Panc1 (cell line): ENCODE results near the gene CLDN4. TPM values are rescaled to one million over a fixed set of nuclear protein-coding genes. Genes with fewer than 3 reads are reported as not detected.
A peak's percentile ranks its signal among the peaks of the same experiment; 100 is the strongest.

Experiments
- ATAC-seq: fragments of 200-7000 bp; cut with Tn5 transposase; 2 replicates; pipeline ENCODE4 v1.9.1; 2020; ENCODE audit warnings: mild to moderate bottlenecking, moderate library complexity
- BruUV-seq: library from RNA; stranded (reverse); fragments of 400-500 nt; replicated peaks from 2 replicates; lab custom pipeline; 2021; lab: Mats Ljungman, UMichigan
- CTCF ChIA-PET: fragments of 300-600 bp; sonication (Branson Sonifier 250); formaldehyde crosslinking; loops from one replicate; lab custom pipeline; 2022; ENCODE audit warnings: antibody characterized with exemption; lab: Charles Lee
- POLR2A ChIA-PET: fragments of 300-600 bp; sonication (Branson Sonifier 250); formaldehyde crosslinking; loops from one replicate; lab custom pipeline; 2022; ENCODE audit warnings: antibody characterized with exemption; lab: Charles Lee
- DNase-seq: peaks from one replicate; pipeline ENCODE4 v3.0.0-alpha.2; 2010; ENCODE audit warnings: low read depth, low spot score
- H3K27ac ChIP-seq: 2 replicates; pipeline ENCODE4 v1.5.1; 2011; ENCODE audit warnings: mild to moderate bottlenecking, low read length, inconsistent platforms
- H3K27me3 ChIP-seq: fragments of 200-500 bp; sonication (Bioruptor generic); 2 replicates; pipeline ENCODE4 v1.6.0; 2014; ENCODE audit warnings: low read length, inconsistent platforms; ENCODE audit not compliant: control insufficient read depth, insufficient read depth
- H3K36me3 ChIP-seq: fragments of 200-500 bp; sonication (Bioruptor generic); 2 replicates; pipeline ENCODE4 v1.5.1; 2014; ENCODE audit warnings: inconsistent platforms, mild to moderate bottlenecking, low read length, moderate library complexity; ENCODE audit not compliant: control insufficient read depth, insufficient read depth
- H3K4me1 ChIP-seq: 2 replicates; pipeline ENCODE4 v1.5.1; 2011; ENCODE audit warnings: inconsistent platforms, mild to moderate bottlenecking, low read length, moderate library complexity; ENCODE audit not compliant: control insufficient read depth, insufficient read depth
- H3K4me3 ChIP-seq, 2 experiments: 2 replicates each; pipeline ENCODE4 v1.5.1; 2011 to 2012; ENCODE audit warnings: low read depth in 2 of 2, low read length in 2 of 2, mild to moderate bottlenecking in 2 of 2, inconsistent platforms in 1 of 2, moderate library complexity in 1 of 2
- H3K9me3 ChIP-seq: fragments of 200-500 bp; sonication (Bioruptor generic); 2 replicates; pipeline ENCODE4 v1.5.1; 2014; ENCODE audit warnings: low read depth, mild to moderate bottlenecking, inconsistent platforms, low read length, moderate library complexity; ENCODE audit not compliant: control insufficient read depth, insufficient read depth
- POLR2AphosphoS5 ChIP-seq: IDR thresholded peaks from 2 replicates; pipeline ENCODE4 v1.6.1; 2012; ENCODE audit warnings: mild to moderate bottlenecking, low read depth, low read length, moderate library complexity
- SIN3A ChIP-seq: IDR thresholded peaks from 2 replicates; pipeline ENCODE4 v1.6.1; 2012; ENCODE audit warnings: low read depth, mild to moderate bottlenecking, low read length, moderate library complexity, borderline replicate concordance; ENCODE audit not compliant: insufficient read depth
- TCF7L2 ChIP-seq: IDR thresholded peaks from 2 replicates; pipeline ENCODE4 v1.6.1; 2011; ENCODE audit warnings: mild to moderate bottlenecking, low read depth, low read length, inconsistent platforms
- in situ Hi-C: cut with HindIII; loops from 2 replicates; pipeline ENCODE4 v1.10.0; 2016; ENCODE audit warnings: low sequenced_read_pairs, low pct_unique_long_range_greater_than_20kb
- intact Hi-C: fragments of 100-400 bp; cut with micrococcal nuclease; formaldehyde crosslinking; loops from one replicate; pipeline ENCODE4 v1.10.0; 2022; ENCODE audit not compliant: unreplicated experiment
- total RNA-seq: library from RNA; stranded (reverse); gene quantifications from one replicate; pipeline ENCODE4 v1.2.1, GENCODE V29; 2021; ENCODE audit not compliant: unreplicated experiment
- TF ChIP-seq, protein P1 (sequence below), 2 experiments: IDR thresholded peaks; 2 replicates each; pipeline ENCODE4 v1.6.1; 2011 to 2012; ENCODE audit warnings: low read depth in 2 of 2, control low read depth in 1 of 2, low read length in 1 of 2, mild to moderate bottlenecking in 1 of 2, moderate library complexity in 1 of 2; ENCODE audit not compliant: insufficient read depth in 1 of 2
- TF ChIP-seq, protein P2 (sequence below): fragments of 450-650 bp; IDR thresholded peaks from 2 replicates; pipeline ENCODE4 v1.5.1; 2017; ENCODE audit warnings: mild to moderate bottlenecking

Gene CLDN4
- total RNA-seq, 1 experiment from 2014 or later = 295 TPM

DNA sequence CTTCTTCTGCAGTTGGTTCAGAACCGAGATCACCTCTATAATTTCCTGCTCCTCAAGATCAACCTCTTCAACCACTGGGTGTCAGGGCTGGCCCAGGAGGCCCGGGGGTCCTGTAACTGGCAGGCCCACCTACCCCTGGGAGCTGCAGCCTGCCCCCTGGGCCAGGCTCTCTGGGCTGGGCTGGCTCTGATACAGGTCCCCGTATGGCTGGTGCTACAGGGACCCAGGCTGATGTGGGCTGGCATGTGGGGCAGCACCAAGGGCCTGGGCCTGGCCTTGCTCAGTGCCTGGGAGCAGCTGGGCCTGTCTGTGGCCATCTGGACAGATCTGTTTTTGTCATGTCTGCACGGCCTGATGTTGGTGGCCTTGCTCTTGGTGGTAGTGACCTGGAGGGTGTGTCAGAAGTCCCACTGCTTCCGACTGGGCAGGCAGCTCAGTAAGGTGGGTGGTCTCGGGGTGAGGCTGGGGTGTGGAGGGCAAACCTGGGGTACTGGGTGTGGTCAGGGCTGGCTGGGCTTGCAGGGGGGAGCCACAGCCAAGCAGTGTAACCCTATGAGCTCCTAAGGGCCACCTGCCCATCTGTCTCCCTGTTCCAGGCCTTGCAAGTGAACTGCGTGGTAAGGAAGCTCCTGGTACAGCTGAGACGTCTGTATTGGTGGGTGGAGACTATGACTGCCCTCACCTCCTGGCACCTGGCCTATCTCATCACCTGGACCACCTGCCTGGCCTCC, 34.4 kb downstream of the CLDN4 start:
- Histone ChIP-seq H3K27ac (no peak overlapping the region), H3K4me1 (peaks cover 8% of the 10 kb centered on the region; the same call in 1 of the 2 replicates), H3K9me3 (no peaks in the 10 kb centered on the region), H3K36me3 (no peaks in the 10 kb centered on the region), H3K27me3 (no peaks in the 10 kb centered on the region), H3K4me3 (no peak overlapping the region)
- ChIA-PET CTCF (interaction anchor here (0.6 to 1.2 kb wide), 3 partner anchors 141 to 313 kb away, joined by 3 to 6 read pairs (median 5); no protein-coding TSS in a partner anchor), POLR2A (interaction anchor here (0.6 kb wide), 1 partner anchor 615 kb away, joined by 3 read pairs; no protein-coding TSS in a partner anchor)
- no TSS peak for BruUV-seq
- DNase-seq (no peak), ATAC-seq (no peak)
- intact Hi-C loops = loop anchor here (5.0 kb wide), 1 partner anchor 322 kb away; no protein-coding TSS in a partner anchor
- in situ Hi-C loops = no loop called here
- TF ChIP-seq POLR2AphosphoS5 = no peak
- no peak for TF ChIP-seq SIN3A
- TF ChIP-seq, protein P1, sequence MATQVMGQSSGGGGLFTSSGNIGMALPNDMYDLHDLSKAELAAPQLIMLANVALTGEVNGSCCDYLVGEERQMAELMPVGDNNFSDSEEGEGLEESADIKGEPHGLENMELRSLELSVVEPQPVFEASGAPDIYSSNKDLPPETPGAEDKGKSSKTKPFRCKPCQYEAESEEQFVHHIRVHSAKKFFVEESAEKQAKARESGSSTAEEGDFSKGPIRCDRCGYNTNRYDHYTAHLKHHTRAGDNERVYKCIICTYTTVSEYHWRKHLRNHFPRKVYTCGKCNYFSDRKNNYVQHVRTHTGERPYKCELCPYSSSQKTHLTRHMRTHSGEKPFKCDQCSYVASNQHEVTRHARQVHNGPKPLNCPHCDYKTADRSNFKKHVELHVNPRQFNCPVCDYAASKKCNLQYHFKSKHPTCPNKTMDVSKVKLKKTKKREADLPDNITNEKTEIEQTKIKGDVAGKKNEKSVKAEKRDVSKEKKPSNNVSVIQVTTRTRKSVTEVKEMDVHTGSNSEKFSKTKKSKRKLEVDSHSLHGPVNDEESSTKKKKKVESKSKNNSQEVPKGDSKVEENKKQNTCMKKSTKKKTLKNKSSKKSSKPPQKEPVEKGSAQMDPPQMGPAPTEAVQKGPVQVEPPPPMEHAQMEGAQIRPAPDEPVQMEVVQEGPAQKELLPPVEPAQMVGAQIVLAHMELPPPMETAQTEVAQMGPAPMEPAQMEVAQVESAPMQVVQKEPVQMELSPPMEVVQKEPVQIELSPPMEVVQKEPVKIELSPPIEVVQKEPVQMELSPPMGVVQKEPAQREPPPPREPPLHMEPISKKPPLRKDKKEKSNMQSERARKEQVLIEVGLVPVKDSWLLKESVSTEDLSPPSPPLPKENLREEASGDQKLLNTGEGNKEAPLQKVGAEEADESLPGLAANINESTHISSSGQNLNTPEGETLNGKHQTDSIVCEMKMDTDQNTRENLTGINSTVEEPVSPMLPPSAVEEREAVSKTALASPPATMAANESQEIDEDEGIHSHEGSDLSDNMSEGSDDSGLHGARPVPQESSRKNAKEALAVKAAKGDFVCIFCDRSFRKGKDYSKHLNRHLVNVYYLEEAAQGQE (IDR thresholded peaks at IDR 0.05; ENCODE audit: insufficient read depth in 1 of 2, low read depth in 2 of 2, low read length in 1 of 2) = no peak
- TF ChIP-seq, protein P2, sequence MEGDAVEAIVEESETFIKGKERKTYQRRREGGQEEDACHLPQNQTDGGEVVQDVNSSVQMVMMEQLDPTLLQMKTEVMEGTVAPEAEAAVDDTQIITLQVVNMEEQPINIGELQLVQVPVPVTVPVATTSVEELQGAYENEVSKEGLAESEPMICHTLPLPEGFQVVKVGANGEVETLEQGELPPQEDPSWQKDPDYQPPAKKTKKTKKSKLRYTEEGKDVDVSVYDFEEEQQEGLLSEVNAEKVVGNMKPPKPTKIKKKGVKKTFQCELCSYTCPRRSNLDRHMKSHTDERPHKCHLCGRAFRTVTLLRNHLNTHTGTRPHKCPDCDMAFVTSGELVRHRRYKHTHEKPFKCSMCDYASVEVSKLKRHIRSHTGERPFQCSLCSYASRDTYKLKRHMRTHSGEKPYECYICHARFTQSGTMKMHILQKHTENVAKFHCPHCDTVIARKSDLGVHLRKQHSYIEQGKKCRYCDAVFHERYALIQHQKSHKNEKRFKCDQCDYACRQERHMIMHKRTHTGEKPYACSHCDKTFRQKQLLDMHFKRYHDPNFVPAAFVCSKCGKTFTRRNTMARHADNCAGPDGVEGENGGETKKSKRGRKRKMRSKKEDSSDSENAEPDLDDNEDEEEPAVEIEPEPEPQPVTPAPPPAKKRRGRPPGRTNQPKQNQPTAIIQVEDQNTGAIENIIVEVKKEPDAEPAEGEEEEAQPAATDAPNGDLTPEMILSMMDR = no peak
- no peak for TF ChIP-seq TCF7L2

DNA sequence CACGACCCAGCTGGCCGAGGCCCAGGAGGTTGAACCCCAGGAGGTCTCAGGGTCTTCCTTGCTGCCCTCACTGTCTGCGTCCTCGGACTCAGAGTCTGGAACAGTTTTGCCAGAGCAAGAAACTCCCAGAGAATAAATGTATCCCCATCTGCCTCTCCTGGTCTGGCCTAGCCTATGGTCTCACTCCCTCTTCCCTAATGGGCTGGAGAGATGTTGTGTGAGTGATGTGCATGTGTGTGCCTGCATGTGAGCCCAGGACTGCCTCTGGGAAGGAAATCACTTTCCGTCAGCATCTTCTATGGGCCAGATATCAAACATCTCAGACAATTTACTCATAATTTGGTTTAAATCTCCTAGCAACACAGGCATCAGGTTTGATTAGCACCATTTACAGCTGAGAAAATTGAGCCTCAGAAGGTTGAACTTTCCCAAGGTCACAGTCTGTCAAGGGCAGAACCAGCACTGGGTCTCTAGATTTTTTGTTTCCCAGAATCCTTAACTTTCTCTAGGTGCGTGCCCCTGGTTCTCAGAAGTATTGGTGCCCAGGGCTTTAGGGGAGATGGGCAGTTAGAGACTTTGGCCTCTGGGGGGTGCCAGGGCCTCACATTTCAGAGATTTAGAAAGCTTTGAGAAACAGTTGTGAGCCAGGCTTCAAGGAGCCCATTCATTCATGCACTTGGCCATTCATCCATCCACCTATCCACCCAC, 35.1 kb downstream of the CLDN4 start:
- no peaks in the 10 kb centered on the region for H3K36me3 ChIP-seq
- ChIA-PET CTCF (interaction anchor here (0.6 to 1.2 kb wide), 2 partner anchors 159 to 313 kb away, joined by 3 to 5 read pairs; no protein-coding TSS in a partner anchor), POLR2A (no interaction called here)
- DNase-seq (no peak), ATAC-seq (peak; percentile 73)
- TF ChIP-seq SIN3A (no peak), TCF7L2 (no peak), POLR2AphosphoS5 (no peak)
- TF ChIP-seq, protein P2 = no peak; the same call in 1 of the 2 replicates
- TF ChIP-seq, protein P1 (IDR thresholded peaks at IDR 0.05; ENCODE audit: insufficient read depth in 1 of 2, low read depth in 2 of 2, low read length in 1 of 2) = no peak
- no peak overlapping the region for H3K4me3 ChIP-seq
- no peaks in the 10 kb centered on the region for H3K27me3 ChIP-seq
- peaks cover 8% of the 10 kb centered on the region; the same call in 1 of the 2 replicates for H3K4me1 ChIP-seq
- intact Hi-C loops = loop anchor here (1.0 to 5.0 kb wide), 2 partner anchors 161 to 321 kb away; no protein-coding TSS in a partner anchor
- no peak overlapping the region for H3K27ac ChIP-seq
- in situ Hi-C loops = no loop called here
- BruUV-seq = no TSS peak
- no peaks in the 10 kb centered on the region for H3K9me3 ChIP-seq
